ENCODE measurements around the gene TRAPPC14. TPM values are rescaled to one million over a fixed set of nuclear protein-coding genes. Genes with fewer than 3 reads are reported as not detected.

The TRAPPC14 gene
- total and polyA plus RNA-seq, 9 of the 15 experiments (the other 6 are each of a cell fraction or from before 2014, with no cell fraction given) = 0.42 to 45.9 (median 18.2) TPM

DNA sequence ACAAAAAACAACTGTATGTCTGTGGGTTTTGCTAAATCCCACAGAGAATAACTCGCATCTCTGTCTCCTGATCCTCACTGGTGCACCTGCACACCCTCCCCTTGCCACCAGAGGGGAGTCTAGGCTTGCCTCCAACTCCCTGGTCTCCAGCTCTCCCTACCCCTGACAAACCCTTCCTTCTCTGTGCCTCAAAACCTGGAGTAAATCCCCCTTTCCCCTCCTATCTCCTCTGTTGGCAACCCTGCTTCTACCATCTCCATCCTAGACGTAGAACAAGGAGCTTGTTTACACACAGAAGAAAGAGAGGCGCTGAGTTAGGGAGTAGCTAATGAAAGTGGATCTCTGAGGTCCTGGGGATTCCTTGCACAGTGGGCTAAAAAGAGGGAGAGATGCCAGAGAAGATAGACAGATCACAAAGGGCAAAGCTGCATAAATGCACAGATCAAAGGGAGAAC, 25.8 kb downstream of the TRAPPC14 start (continued):
- TF ChIP-seq BDP1 (IDR thresholded peaks at IDR 0.05; ENCODE audit: insufficient read depth, insufficient read length) = no peak
- TF ChIP-seq, protein P1, sequence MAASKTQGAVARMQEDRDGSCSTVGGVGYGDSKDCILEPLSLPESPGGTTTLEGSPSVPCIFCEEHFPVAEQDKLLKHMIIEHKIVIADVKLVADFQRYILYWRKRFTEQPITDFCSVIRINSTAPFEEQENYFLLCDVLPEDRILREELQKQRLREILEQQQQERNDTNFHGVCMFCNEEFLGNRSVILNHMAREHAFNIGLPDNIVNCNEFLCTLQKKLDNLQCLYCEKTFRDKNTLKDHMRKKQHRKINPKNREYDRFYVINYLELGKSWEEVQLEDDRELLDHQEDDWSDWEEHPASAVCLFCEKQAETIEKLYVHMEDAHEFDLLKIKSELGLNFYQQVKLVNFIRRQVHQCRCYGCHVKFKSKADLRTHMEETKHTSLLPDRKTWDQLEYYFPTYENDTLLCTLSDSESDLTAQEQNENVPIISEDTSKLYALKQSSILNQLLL (CRISPR knock-in tag; IDR thresholded peaks at IDR 0.05; ENCODE audit: borderline replicate concordance) = no peak
- no peak for TF ChIP-seq ZNF518B (CRISPR knock-in tag; IDR thresholded peaks at IDR 0.05)
- TF ChIP-seq RAD51 (IDR thresholded peaks at IDR 0.05; ENCODE audit: borderline replicate concordance, low read depth) = peak; percentile 15; the same call in 1 of the 2 replicates
- no peak for TF ChIP-seq SMARCE1 (IDR thresholded peaks at IDR 0.05)
- TF ChIP-seq, protein P2, sequence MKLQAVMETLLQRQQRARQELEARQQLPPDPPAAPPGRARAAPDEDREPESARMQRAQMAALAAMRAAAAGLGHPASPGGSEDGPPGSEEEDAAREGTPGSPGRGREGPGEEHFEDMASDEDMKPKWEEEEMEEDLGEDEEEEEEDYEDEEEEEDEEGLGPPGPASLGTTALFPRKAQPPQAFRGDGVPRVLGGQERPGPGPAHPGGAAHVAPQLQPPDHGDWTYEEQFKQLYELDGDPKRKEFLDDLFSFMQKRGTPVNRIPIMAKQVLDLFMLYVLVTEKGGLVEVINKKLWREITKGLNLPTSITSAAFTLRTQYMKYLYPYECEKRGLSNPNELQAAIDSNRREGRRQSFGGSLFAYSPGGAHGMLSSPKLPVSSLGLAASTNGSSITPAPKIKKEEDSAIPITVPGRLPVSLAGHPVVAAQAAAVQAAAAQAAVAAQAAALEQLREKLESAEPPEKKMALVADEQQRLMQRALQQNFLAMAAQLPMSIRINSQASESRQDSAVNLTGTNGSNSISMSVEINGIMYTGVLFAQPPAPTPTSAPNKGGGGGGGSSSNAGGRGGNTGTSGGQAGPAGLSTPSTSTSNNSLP (IDR thresholded peaks at IDR 0.05; ENCODE audit: borderline replicate concordance, low read depth, low read length) = no peak
- TF ChIP-seq TBL1XR1 (IDR thresholded peaks at IDR 0.05; ENCODE audit: low read length in 2 of 2) = 0 out of 4 replicates have a peak, but pooled peaks of 1 of the 2 experiments have one; percentile 14
- TF ChIP-seq FOS (IDR thresholded peaks at IDR 0.05; ENCODE audit: extremely low read depth, insufficient read length) = no peak
- TF ChIP-seq ARHGAP35 (IDR thresholded peaks at IDR 0.05; ENCODE audit: partially characterized antibody) = no peak
- TF ChIP-seq, protein P3, sequence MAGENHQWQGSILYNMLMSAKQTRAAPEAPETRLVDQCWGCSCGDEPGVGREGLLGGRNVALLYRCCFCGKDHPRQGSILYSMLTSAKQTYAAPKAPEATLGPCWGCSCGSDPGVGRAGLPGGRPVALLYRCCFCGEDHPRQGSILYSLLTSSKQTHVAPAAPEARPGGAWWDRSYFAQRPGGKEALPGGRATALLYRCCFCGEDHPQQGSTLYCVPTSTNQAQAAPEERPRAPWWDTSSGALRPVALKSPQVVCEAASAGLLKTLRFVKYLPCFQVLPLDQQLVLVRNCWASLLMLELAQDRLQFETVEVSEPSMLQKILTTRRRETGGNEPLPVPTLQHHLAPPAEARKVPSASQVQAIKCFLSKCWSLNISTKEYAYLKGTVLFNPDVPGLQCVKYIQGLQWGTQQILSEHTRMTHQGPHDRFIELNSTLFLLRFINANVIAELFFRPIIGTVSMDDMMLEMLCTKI (IDR thresholded peaks at IDR 0.05; ENCODE audit: partially characterized antibody) = no peak
- TF ChIP-seq ZBTB12 (CRISPR knock-in tag; IDR thresholded peaks at IDR 0.05) = no peak
- no peak for TF ChIP-seq CBFA2T2 (conservative IDR thresholded peaks at IDR 0.05)
- TF ChIP-seq ESRRB (CRISPR knock-in tag; IDR thresholded peaks at IDR 0.05; ENCODE audit: borderline replicate concordance) = no peak
- no peak for TF ChIP-seq NFXL1 (CRISPR knock-in tag; IDR thresholded peaks at IDR 0.05)
- no peak for TF ChIP-seq ZNF121 (CRISPR knock-in tag; conservative IDR thresholded peaks at IDR 0.05)
- no peak for TF ChIP-seq ZNF3 (CRISPR knock-in tag; IDR thresholded peaks at IDR 0.05)
- TF ChIP-seq, protein P4, sequence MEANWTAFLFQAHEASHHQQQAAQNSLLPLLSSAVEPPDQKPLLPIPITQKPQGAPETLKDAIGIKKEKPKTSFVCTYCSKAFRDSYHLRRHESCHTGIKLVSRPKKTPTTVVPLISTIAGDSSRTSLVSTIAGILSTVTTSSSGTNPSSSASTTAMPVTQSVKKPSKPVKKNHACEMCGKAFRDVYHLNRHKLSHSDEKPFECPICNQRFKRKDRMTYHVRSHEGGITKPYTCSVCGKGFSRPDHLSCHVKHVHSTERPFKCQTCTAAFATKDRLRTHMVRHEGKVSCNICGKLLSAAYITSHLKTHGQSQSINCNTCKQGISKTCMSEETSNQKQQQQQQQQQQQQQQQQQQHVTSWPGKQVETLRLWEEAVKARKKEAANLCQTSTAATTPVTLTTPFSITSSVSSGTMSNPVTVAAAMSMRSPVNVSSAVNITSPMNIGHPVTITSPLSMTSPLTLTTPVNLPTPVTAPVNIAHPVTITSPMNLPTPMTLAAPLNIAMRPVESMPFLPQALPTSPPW (CRISPR knock-in tag; IDR thresholded peaks at IDR 0.05) = no peak
- no peak for TF ChIP-seq COPS2 (conservative IDR thresholded peaks at IDR 0.05)
